ENCODE data around the gene CHN2.

Gene CHN2

DNA sequence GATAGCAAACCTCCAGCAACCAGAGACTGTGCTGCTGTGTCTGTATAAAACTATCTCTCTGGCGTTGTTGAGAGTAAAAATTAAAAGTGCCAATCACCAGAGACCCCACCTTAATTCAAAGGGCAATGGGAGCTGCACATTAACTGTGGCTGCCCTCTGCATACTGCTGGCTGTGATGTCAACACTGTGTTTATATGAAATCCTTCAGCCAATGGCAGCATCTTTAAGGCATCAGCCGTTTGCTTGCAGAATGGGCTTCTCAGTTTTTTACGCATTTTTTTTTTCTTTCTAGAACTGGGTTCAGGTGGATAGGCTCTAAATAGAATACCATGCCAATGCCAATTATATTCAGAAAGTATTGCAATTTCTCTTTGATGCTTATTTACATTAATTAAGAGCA, 47.7 kb downstream of the CHN2 start:
- TF ChIP-seq, protein P1, sequence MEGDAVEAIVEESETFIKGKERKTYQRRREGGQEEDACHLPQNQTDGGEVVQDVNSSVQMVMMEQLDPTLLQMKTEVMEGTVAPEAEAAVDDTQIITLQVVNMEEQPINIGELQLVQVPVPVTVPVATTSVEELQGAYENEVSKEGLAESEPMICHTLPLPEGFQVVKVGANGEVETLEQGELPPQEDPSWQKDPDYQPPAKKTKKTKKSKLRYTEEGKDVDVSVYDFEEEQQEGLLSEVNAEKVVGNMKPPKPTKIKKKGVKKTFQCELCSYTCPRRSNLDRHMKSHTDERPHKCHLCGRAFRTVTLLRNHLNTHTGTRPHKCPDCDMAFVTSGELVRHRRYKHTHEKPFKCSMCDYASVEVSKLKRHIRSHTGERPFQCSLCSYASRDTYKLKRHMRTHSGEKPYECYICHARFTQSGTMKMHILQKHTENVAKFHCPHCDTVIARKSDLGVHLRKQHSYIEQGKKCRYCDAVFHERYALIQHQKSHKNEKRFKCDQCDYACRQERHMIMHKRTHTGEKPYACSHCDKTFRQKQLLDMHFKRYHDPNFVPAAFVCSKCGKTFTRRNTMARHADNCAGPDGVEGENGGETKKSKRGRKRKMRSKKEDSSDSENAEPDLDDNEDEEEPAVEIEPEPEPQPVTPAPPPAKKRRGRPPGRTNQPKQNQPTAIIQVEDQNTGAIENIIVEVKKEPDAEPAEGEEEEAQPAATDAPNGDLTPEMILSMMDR (IDR thresholded peaks at IDR 0.05): no peak
- H3K79me2 ChIP-seq: no peaks in the 10 kb centered on the region
- no peak overlapping the region for H3K27ac ChIP-seq
- no peak overlapping the region for H3K9ac ChIP-seq
- H3K4me1 ChIP-seq: no peaks in the 10 kb centered on the region
- no peaks in the 10 kb centered on the region for H3K9me3 ChIP-seq (ENCODE audit: control insufficient read depth, low read length)
- H3K27me3 ChIP-seq (ENCODE audit: control insufficient read depth, insufficient read depth, low read length): no peaks in the 10 kb centered on the region
- no peak overlapping the region for H3K4me2 ChIP-seq (ENCODE audit: low read length)
- no peak overlapping the region for H3K4me3 ChIP-seq (ENCODE audit: low read depth, low read length)
- no peaks in the 10 kb centered on the region for H3K36me3 ChIP-seq (ENCODE audit: control insufficient read depth, insufficient read depth, low read length)
- no peak overlapping the region for H2AFZ ChIP-seq

DNA sequence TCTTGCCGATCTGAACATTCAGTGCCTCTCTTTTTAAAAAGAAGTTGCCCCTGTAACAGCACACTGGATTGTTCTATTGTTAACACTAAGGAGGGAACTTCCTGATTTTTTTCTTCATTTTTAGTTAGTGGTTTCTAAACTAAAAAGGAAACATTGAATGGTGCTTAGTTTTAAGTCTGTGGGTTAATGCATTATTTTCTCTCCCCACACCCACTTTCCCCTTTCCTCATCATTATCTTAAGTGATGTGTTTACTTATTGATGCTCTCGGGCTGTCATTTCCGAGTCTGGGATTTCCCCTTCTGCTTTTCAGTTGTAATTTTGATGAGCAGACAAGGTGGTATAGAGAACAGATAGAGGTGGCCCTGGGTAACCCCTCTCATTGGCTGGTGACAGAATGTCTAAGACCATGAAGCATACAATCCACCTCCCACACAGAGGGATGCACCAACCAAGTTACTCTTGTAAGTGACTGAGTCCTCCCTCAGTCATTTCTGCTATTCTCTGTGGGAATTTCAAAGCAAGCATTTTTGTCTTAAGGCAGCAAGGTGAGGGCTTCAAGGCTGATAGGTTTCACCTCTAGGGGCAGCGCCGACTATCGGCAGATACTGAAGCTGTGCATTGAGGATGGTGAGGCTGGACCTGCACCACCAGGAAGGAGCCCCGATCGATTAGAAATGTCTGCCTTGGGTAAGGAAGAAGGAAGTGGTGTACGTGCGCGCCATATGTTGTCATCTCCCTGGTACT, 49.5 kb downstream of the CHN2 start:
- Histone ChIP-seq H3K27ac (no peak overlapping the region), H3K9me3 (ENCODE audit: control insufficient read depth, low read length) (no peaks in the 10 kb centered on the region), H3K9ac (no peak overlapping the region), H3K36me3 (ENCODE audit: control insufficient read depth, insufficient read depth, low read length) (no peaks in the 10 kb centered on the region), H3K79me2 (no peaks in the 10 kb centered on the region), H3K4me3 (ENCODE audit: low read depth, low read length) (no peak overlapping the region), H3K4me1 (no peaks in the 10 kb centered on the region), H2AFZ (no peak overlapping the region), H3K27me3 (ENCODE audit: control insufficient read depth, insufficient read depth, low read length) (no peaks in the 10 kb centered on the region), H3K4me2 (ENCODE audit: low read length) (no peak overlapping the region)
- TF ChIP-seq, protein P1 (IDR thresholded peaks at IDR 0.05): no peak

DNA sequence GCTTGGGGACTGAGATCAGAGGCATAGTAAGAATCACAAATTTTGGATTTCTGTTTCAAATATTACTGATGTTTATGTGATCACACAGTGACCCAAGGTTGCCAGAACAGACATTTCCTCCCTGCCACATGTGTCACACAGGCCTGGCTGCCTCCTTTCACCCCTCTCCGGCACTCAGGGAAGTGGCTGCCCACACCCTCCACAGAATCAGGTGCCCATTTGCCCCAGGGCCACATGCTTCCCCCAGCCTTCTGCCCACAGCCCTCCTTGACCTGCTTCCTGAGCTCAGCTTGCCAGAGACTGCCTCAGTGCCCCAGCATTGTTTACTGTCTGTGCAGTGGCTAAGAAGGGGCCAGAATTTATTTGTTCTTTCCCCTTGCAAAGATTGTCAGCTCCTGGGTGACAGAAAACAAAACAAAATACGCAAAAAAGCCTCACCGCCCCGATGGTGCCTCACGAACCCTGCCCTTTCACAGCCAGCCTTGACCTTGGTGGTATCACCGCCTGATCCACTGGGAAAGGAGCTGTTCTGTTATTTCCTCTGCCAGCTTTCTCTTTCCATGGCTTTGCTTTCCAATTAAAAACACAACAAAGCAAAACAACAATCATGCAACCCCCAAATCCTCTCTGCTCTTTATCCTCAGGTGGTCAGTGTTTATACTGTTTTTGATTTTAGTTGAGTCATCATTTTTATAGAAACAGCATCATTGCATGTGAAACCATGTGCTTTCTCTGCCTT, 52.8 kb downstream of the CHN2 start:
- no peaks in the 10 kb centered on the region for H3K79me2 ChIP-seq
- TF ChIP-seq, protein P1 (IDR thresholded peaks at IDR 0.05): no peak
- no peak overlapping the region for H2AFZ ChIP-seq
- H3K36me3 ChIP-seq (ENCODE audit: control insufficient read depth, insufficient read depth, low read length): no peaks in the 10 kb centered on the region
- H3K27ac ChIP-seq: no peak overlapping the region
- H3K9me3 ChIP-seq (ENCODE audit: control insufficient read depth, low read length): no peaks in the 10 kb centered on the region
- H3K4me3 ChIP-seq (ENCODE audit: low read depth, low read length): no peak overlapping the region
- no peak overlapping the region for H3K4me2 ChIP-seq (ENCODE audit: low read length)
- H3K27me3 ChIP-seq (ENCODE audit: control insufficient read depth, insufficient read depth, low read length): no peaks in the 10 kb centered on the region
- H3K4me1 ChIP-seq: no peaks in the 10 kb centered on the region
- H3K9ac ChIP-seq: no peak overlapping the region

DNA sequence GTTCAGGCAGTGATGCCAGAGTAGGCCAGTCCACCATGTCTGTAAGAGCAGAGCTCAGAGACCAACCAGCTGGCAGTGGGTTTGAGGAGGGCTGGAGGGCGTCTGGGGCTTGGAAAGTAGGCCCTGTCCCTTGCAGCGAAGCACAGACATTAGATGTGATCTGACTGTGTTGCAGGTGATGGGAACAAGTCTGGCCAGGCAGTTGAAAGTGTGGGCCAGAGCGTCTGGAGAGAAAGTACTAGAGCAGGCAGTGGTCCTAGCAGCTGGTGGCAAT, 53.3 kb downstream of the CHN2 start:
- Histone ChIP-seq H3K4me1 (no peaks in the 10 kb centered on the region), H3K27me3 (ENCODE audit: control insufficient read depth, insufficient read depth, low read length) (no peaks in the 10 kb centered on the region), H3K4me3 (ENCODE audit: low read depth, low read length) (no peak overlapping the region), H3K79me2 (no peaks in the 10 kb centered on the region), H3K9me3 (ENCODE audit: control insufficient read depth, low read length) (no peaks in the 10 kb centered on the region), H3K4me2 (ENCODE audit: low read length) (no peak overlapping the region), H3K36me3 (ENCODE audit: control insufficient read depth, insufficient read depth, low read length) (no peaks in the 10 kb centered on the region), H3K27ac (no peak overlapping the region), H3K9ac (no peak overlapping the region), H2AFZ (no peak overlapping the region)
- TF ChIP-seq, protein P1 (IDR thresholded peaks at IDR 0.05): no peak

Data from parathyroid adenoma (tissue), 2 donors.